Left ventricle myocardium superior (tissue), 1 donor: ENCODE data around the gene EPRS1. TPM values are rescaled to one million over a fixed set of nuclear protein-coding genes. Genes with fewer than 3 reads are reported as not detected.
"Not testable (repeated sequence)": the region's sequence is repeated elsewhere in the genome, so short reads cannot be mapped to it uniquely, and the experiment has no call there.

Experiments used
- ATAC-seq: fragments of 200-7000 bp; cut with Tn5 transposase; one replicate; pipeline ENCODE4 v1.9.1; 2020; ENCODE audit warnings: mild to moderate bottlenecking, moderate library complexity
- DNase-seq: peaks from one replicate; pipeline ENCODE4 v3.0.0-alpha.2; 2020
- intact Hi-C: fragments of 100-400 bp; cut with micrococcal nuclease; formaldehyde crosslinking; loops from one replicate; pipeline ENCODE4 v1.11.0; 2022
- long read RNA-seq: library from polyadenylated mRNA; unstranded; transcript quantifications from one replicate; pipeline ENCODE4 v2.0.0, GENCODE V29; 2021
- total RNA-seq: library from RNA; stranded (reverse); fragmentation: NEBNext Ultra II Directional; extraction: Animal tissue kit (Norgen Biotek cat#: 25700); gene quantifications from one replicate; pipeline ENCODE4 v1.2.1, GENCODE V29; 2021
- donor health status: DM: no; HTN: yes; CAD: no; lungs with severe emphysema.

Gene EPRS1
- total RNA-seq = 62.9 TPM
- long read RNA-seq, full-length matches to known transcripts = 4 of 126 reads
- long read RNA-seq, partial matches to known transcripts = 112 of 126 reads
- long read RNA-seq, other reads (novel, unspliced or antisense) = 10 of 126 reads

DNA sequence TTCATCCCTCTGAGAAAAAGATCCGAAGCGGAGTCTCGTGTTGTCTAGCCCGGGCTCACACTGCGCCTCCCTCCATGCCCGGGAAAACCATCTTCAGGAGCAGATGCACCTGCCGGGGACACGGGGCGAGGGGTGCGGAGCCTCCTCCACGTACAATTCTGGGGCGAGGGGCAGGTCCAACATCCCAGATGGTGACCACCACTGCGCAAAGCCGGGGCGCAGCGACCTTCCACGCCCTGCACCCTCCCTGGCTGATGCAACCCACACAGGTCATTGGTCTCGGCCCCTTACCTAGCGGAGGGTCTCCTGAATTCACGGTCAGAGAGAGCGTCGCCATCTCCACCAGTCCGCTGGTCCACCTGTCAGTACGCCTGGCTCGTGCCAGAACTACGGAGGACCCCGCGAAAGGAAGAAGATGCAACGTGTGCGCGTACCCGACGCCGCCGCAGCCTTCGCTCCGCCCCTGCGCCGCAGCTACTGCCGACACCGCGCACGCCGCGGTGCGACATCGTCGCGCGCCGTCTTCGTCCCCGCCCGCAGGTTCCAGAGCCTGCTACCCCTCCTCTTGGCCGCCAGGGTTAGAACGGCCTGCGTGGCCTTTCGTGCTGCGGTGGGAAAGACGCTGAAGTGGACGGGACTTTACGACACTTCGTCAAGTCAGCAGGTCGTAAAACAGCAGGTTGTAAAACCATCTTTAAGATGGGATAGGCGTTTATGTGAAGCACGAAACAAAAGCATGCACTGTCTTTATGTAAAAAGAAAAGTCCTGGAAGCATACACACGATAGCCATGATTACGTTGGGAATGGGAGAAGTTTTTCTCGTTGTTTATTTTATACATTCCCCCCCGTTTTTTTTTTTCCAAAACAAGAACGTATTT is at the start of gene EPRS1:
Gene EPRS1, minus strand, starts transcription at position 454 of the 879 bp plus-strand sequence. Its CDS starts 117 bp downstream, at position 337.
- DNase-seq = peak; percentile 96
- peak; percentile 100 for ATAC-seq
- intact Hi-C loops = no loop called here

- peak; percentile 93 for DNase-seq
- peak; percentile 97 for ATAC-seq
- intact Hi-C loops = no loop called here
Observed at GRCh38 chr1:220094016-220094911, 48.0 kb upstream of the EPRS1 start, which contains the start of gene IARS2. TSS of gene IARS2 (plus strand) at chr1:220094132. CDS start at chr1:220094217, 85 bp downstream.

GRCh38 chr1:220093361-220094015 is 47.2 kb upstream of the EPRS1 start:
- no peak for ATAC-seq
- intact Hi-C loops = no loop called here
- no peak for DNase-seq

GRCh38 chr1:220092694-220093093 is 46.4 kb upstream of the EPRS1 start:
- intact Hi-C loops = no loop called here
- ATAC-seq = no peak
- no peak for DNase-seq

DNA sequence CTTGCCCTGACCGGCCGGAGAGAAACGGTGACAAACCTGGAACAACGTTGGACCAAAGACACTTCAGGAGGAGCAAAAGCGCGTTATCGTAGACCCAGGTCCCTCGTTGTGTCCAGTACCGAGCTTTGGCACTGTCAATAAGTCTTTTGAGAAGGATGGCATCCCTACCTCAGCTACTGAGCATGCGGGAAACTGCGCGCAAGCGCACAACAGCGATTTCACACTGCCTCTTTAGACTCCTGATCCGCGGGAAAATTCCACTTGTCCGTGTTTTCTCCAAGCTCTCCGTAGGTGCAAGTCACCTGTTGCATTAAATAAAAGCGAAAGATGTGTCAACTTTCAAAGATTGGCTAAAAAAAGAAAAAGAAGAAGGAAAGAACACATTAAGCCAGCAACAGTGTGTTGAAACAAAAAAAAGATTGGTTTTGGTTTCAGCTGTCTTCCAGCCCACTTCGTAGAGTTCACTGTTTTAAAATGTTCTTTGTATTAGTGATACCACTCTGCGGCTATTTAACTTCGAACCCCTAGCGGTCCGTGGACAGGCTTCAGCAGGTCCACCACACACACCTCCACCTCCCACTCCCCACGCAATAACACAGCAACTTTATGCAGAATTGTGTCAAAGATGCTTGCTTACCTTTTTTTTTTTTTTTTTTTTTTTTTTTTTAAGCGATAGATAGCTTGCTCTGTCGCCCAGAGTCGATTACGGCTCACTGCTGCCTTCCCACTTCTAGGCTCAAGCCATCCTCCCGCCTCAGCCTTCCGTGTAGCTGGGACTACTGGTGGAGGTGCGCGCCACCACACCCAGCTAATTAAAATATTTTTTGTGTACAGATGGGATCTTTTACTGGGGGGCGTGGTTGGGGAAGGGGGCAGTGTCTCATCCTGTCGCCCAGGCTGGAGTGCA is 43.6 kb upstream of the EPRS1 start, which contains the start of gene BPNT1:
Gene BPNT1, minus strand, starts transcription at position 139 of the 907 bp plus-strand sequence. CDS start 9,942 bp downstream, outside the sequence.
- peak; percentile 82 for ATAC-seq
- intact Hi-C loops = no loop called here
- peak; percentile 96 for DNase-seq

- ATAC-seq, DNase-seq, intact Hi-C loops: not testable (repeated sequence)
Observed at GRCh38 chr1:220086261-220086686, 40.0 kb upstream of the EPRS1 start.

GRCh38 chr1:220084460-220084859 is 38.2 kb upstream of the EPRS1 start:
- ATAC-seq (no peak), DNase-seq (no peak)
- intact Hi-C loops = no loop called here

DNA sequence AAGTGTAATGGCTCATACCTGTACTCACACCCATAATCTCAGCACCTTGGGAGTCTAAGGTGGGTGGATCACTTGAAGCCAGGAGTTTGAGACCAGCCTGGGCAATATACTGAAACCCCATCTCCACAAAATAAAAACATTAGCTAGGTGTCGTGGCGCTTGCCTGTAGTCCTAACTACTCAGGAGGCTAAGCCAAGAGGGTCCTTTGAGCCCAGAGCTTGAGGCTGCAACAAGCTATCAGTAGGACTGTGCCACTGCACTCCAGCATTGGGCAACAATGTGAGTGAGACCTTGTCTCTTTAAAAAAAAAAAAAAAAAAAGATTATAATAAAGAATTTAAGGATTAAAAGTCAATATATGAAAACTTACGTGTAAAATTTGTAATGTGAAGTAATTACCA is 31.6 kb upstream of the EPRS1 start:
- intact Hi-C loops = no loop called here
- DNase-seq (no peak), ATAC-seq (no peak)

GRCh38 chr1:220076861-220077762 is 30.8 kb upstream of the EPRS1 start:
- no peak for ATAC-seq
- intact Hi-C loops = no loop called here
- no peak for DNase-seq

DNA sequence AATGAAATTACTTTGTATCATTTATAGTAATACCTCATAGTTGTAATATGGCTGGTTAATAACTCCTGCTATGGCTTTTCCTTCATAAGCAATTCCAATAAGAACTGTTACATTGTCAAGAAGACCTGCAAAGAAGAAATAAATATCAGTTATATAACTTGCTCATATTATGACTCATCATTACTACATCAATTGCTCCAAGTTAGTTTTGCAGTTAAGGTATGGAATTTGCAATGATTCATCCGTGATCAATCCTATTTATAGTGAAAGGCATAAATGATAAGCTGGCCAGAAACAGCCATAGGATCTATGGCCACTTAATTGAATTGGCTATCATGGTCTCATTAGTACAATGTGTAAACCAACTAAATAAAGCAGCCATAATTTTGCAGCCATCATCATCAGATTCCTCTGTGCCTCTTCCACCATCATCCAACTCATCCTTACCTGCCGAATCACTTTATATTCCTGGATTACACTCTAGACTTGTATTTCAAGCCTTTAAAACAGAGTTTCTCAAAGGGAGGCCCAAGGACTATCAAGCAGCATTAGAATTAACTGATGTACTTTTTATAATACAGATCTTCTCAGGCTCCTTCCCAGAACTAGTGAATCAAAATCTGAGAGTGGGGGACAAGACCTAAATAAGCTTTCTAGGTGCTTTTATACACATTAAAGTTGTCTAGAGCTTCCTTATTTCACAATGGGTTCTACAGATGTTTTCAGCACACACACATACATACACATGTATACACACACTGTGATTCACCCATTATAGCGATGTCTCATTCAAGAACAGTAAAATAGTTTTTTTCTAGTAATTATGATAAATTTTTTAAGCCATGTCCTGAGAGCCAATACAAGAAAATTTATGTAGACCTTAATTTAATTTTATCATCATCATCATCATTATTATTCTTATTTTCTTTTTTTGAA is 21.2 kb upstream of the EPRS1 start:
- ATAC-seq (no peak), DNase-seq (no peak)
- intact Hi-C loops = no loop called here

- intact Hi-C loops = no loop called here
- DNase-seq (no peak), ATAC-seq (no peak)
Observed at GRCh38 chr1:220062629-220063028, 16.3 kb upstream of the EPRS1 start.

DNA sequence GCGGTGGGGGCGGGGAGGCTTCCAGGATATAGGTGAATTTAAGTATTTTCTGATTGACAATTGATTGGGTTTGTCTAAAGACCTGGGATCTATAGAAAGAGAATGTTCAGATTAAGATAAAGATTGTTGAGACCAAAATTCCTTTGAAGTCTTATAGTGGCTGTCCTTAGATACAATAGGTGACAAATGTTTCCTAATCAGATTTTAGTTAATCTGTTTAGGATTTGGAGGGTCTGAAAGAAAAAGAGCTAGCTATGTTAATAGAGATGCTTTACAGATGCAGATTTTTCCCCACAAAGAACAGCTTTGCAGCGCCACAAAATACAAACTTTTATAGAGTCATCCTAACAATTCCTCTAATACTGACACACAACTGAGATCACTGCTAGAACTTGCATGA is 14.6 kb upstream of the EPRS1 start:
- ATAC-seq (no peak), DNase-seq (no peak)
- intact Hi-C loops = no loop called here

DNA sequence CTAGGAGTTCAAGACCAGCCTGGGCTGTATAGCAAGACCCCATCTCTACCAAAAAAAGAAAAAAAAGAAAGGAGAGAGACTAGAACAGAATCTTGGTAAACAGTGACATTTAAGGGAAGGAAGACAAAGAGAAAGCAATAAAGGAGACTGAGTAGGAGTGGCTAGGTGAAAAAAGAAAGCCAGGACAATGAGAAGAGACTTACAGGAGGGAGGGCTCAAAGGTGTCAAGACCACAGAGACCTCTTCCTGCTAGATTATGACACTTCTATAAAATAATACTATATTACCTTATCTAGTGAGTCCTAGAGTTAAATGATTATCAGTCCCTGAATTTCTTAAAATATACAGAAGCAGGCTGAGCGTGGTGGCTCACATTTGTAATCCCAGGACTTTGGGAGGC is 10.1 kb upstream of the EPRS1 start:
- DNase-seq (no peak), ATAC-seq (no peak)
- intact Hi-C loops = no loop called here

- no peak for ATAC-seq
- no peak for DNase-seq
- intact Hi-C loops = no loop called here
Observed at GRCh38 chr1:220045356-220046051, 801 bp downstream of the EPRS1 start.

DNA sequence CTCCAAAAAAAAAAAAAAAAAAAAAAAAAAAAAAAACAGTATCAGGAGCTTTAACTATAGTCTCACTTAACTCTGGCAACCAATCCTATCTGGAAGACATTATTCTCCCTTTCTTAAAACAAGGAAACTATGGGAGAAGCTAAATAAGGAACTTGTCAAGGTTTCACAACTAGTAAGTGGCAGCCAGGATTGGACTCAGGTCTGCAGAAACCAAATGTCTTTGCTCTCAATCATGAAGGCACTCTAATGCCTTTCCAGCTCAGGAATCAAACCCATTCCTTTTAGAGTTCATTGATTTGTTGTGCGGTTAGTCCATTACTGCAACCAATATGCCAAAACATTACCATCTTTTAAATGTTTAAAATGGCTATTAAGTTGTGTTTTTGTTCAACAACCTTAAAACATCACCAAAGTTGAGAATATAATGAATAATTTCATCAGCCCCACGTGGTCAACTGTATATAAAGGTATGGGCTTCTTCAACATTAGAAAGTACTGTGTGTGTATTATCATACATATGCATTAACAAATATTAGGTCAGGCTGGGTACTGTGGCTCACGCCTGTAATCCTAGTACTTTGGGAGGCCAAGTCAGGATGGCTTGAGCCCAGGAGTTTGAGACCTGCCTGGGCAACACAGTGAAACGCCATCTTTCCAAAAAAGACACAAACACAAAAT is 1.5 kb downstream of the EPRS1 start:
- ATAC-seq (no peak), DNase-seq (no peak)
- intact Hi-C loops = no loop called here
